OCI-LY1 (cell line): ENCODE measurements around the gene FAM47E.

Experiments
- H2AFZ ChIP-seq: fragments of 200-600 bp; sonication (generic), shearing (Covaris generic); 2 replicates; pipeline ENCODE4 v1.6.0; 2014; ENCODE audit warnings: antibody characterized with exemption, mild to moderate bottlenecking, low read length
- H3F3A ChIP-seq: fragments of 200-600 bp; sonication (generic), shearing (Covaris generic); 2 replicates; pipeline ENCODE4 v1.6.0; 2014; ENCODE audit warnings: mild to moderate bottlenecking, antibody characterized with exemption, low read length, moderate library complexity; ENCODE audit not compliant: insufficient read depth
- H3K27ac ChIP-seq: fragments of 200-600 bp; sonication (generic); 2 replicates; pipeline ENCODE4 v1.5.1; 2014; ENCODE audit warnings: low read length, mixed run types, mild to moderate bottlenecking, low read depth; ENCODE audit not compliant: poor library complexity, severe bottlenecking
- H3K27me3 ChIP-seq: fragments of 200-600 bp; sonication (generic); 2 replicates; pipeline ENCODE4 v1.6.0; 2014; ENCODE audit warnings: antibody characterized with exemption, mild to moderate bottlenecking, low read length, moderate library complexity; ENCODE audit not compliant: insufficient read depth
- H3K36me3 ChIP-seq: fragments of 200-600 bp; sonication (generic); 2 replicates; pipeline ENCODE4 v1.6.1; 2014; ENCODE audit warnings: mild to moderate bottlenecking, antibody characterized with exemption, low read length, moderate library complexity, mixed read lengths; ENCODE audit not compliant: insufficient read depth
- H3K4me1 ChIP-seq: fragments of 200-600 bp; sonication (generic); 2 replicates; pipeline ENCODE4 v1.5.1; 2014; ENCODE audit warnings: mild to moderate bottlenecking, low read length, moderate library complexity; ENCODE audit not compliant: insufficient read depth, severe bottlenecking
- H3K4me2 ChIP-seq: fragments of 200-600 bp; sonication (generic), shearing (Covaris generic); 2 replicates; pipeline ENCODE4 v1.6.1; 2014; ENCODE audit warnings: low read length
- H3K4me3 ChIP-seq: fragments of 200-600 bp; sonication (generic); 2 replicates; pipeline ENCODE4 v1.5.1; 2014; ENCODE audit warnings: low read length, low read depth, mild to moderate bottlenecking, mixed read lengths; ENCODE audit not compliant: poor library complexity, severe bottlenecking
- H3K79me2 ChIP-seq: fragments of 200-600 bp; shearing (Covaris generic); 2 replicates; pipeline ENCODE4 v1.6.1; 2016; ENCODE audit warnings: mixed run types, low read length, mixed read lengths; ENCODE audit not compliant: insufficient read depth
- H3K9ac ChIP-seq: fragments of 200-600 bp; sonication (generic), shearing (Covaris generic); 2 replicates; pipeline ENCODE4 v1.6.1; 2014; ENCODE audit warnings: mild to moderate bottlenecking, low read length, mixed read lengths
- H3K9me2 ChIP-seq: fragments of 200-600 bp; sonication (generic), shearing (Covaris generic); 2 replicates; pipeline ENCODE4 v1.6.1; 2014; ENCODE audit warnings: low read depth, mild to moderate bottlenecking, low read length, mixed read lengths
- H3K9me3 ChIP-seq: fragments of 200-600 bp; shearing (Covaris generic); 2 replicates; pipeline ENCODE4 v1.6.1; 2014; ENCODE audit warnings: low read length, mixed read lengths
- H4K20me1 ChIP-seq: fragments of 200-600 bp; sonication (generic), shearing (Covaris generic); 2 replicates; pipeline ENCODE4 v1.6.0; 2016; ENCODE audit warnings: mild to moderate bottlenecking, low read length; ENCODE audit not compliant: insufficient read depth
- CTCF ChIP-seq: fragments of 200-600 bp; sonication (generic), shearing (Covaris generic); IDR thresholded peaks from 2 replicates; pipeline ENCODE4 v1.5.1; 2017; ENCODE audit warnings: mild to moderate bottlenecking, antibody characterized with exemption, low read length, moderate library complexity, mixed read lengths
- EZH2 ChIP-seq: fragments of 200-600 bp; sonication (generic), shearing (Covaris generic); IDR thresholded peaks from 2 replicates; pipeline ENCODE4 v1.8.0; 2017; ENCODE audit warnings: borderline replicate concordance, mixed run types, mild to moderate bottlenecking, antibody characterized with exemption, low read length, moderate library complexity, mixed read lengths

FAM47E gene

GRCh38 chr4:76301068-76301774 is 49.7 kb downstream of the FAM47E start:
- no peaks in the 10 kb centered on the region for H3F3A ChIP-seq
- TF ChIP-seq EZH2 (no peak), CTCF (no peak)
- no peaks in the 10 kb centered on the region for H3K9me3 ChIP-seq
- no peak overlapping the region for H3K4me2 ChIP-seq
- H3K4me1 ChIP-seq: no peaks in the 10 kb centered on the region
- no peaks in the 10 kb centered on the region for H3K27me3 ChIP-seq
- no peaks in the 10 kb centered on the region for H4K20me1 ChIP-seq
- H3K9me2 ChIP-seq: no peaks in the 10 kb centered on the region
- H3K27ac ChIP-seq: no peak overlapping the region
- H3K36me3 ChIP-seq: no peaks in the 10 kb centered on the region
- no peak overlapping the region for H2AFZ ChIP-seq
- H3K9ac ChIP-seq: no peak overlapping the region
- H3K4me3 ChIP-seq: no peak overlapping the region
- no peaks in the 10 kb centered on the region for H3K79me2 ChIP-seq

GRCh38 chr4:76301775-76302162 is 50.2 kb downstream of the FAM47E start:
- Histone ChIP-seq H3K4me2 (no peak overlapping the region), H2AFZ (no peak overlapping the region), H3K4me3 (no peak overlapping the region), H3K9me3 (no peaks in the 10 kb centered on the region), H3F3A (no peaks in the 10 kb centered on the region), H3K36me3 (no peaks in the 10 kb centered on the region), H3K9me2 (no peaks in the 10 kb centered on the region), H3K79me2 (no peaks in the 10 kb centered on the region), H3K27me3 (no peaks in the 10 kb centered on the region), H3K9ac (no peak overlapping the region), H3K27ac (no peak overlapping the region), H4K20me1 (no peaks in the 10 kb centered on the region), H3K4me1 (no peaks in the 10 kb centered on the region)
- TF ChIP-seq CTCF: no peak
- TF ChIP-seq EZH2: no peak

GRCh38 chr4:76302826-76303438 is 51.4 kb downstream of the FAM47E start:
- no peak overlapping the region for H3K4me2 ChIP-seq

More at GRCh38 chr4:76302826-76303438, 51.4 kb downstream of the FAM47E start:
- TF ChIP-seq EZH2: no peak
- TF ChIP-seq CTCF: no peak
- Histone ChIP-seq H3K27me3 (no peaks in the 10 kb centered on the region), H3F3A (no peaks in the 10 kb centered on the region), H3K9me3 (no peaks in the 10 kb centered on the region), H3K36me3 (no peaks in the 10 kb centered on the region), H3K9ac (no peak overlapping the region), H2AFZ (no peak overlapping the region), H3K27ac (no peak overlapping the region), H3K79me2 (no peaks in the 10 kb centered on the region), H3K4me1 (no peaks in the 10 kb centered on the region), H3K9me2 (no peaks in the 10 kb centered on the region), H4K20me1 (no peaks in the 10 kb centered on the region), H3K4me3 (no peak overlapping the region)
